Muscle of arm (tissue), 12 donors: ENCODE results near the gene VPS26B. TPM values are rescaled to one million over a fixed set of nuclear protein-coding genes. Genes with fewer than 3 reads are reported as not detected.
"Not testable (repeated sequence)": the region's sequence is repeated elsewhere in the genome, so short reads cannot be mapped to it uniquely, and the experiment has no call there.

Experiments used
- DNase-seq: peaks from one replicate; pipeline ENCODE4 v3.0.0-alpha.2; 2013
- polyA plus RNA-seq, 12 donors: library from polyadenylated mRNA; unstranded; fragments of 120-200 nt; gene quantifications; one replicate each; pipeline ENCODE4 v1.2.1, GENCODE V29; 2013; ENCODE audit not compliant: insufficient read length in 12 of 12

The VPS26B gene
- polyA plus RNA-seq, 12 donors, result 27.2 to 44.1 (median 31.9) TPM; not detected in 1

DNA sequence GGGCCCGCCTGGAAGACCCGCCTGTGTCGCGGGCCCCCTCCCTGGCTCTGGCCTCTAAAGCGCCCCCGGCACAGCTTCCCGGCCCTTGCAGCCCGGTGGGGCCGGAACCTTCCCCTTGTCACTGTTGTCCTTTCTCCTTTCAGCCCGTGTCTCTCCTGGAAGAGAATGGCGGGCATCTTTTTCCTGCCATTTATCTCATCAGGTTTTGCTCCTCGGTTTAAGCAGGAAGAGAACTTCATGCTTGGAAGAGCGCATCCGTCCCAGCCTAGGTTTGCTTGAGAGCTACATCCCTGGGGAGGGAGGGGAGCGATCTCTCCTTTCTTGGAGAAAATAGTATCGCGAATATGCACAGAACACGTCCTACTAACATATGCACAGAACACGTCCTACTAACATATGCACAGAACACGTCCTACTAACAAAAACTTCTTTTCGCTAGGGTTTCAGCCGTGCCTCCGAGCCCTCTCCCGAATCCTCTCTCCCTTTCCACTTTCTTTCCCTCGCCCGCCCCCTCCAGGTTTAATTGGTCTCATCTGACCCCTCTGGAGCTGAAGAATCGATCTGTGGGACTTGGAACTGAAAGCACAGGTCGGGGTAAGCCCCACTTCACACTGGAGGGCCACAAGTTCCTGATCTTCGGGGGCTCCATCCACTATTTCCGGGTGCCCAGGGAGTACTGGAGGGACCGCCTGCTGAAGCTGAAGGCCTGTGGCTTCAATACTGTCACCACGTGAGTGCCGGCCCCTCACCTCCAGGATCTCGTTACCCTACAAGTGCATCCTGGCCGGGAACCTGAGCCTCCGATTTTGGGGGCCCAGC, 52.9 kb downstream of the VPS26B start:
- DNase-seq, result no peak

GRCh38 chr11:134278356-134278755, 53.9 kb downstream of the VPS26B start:
- no peak for DNase-seq

DNA sequence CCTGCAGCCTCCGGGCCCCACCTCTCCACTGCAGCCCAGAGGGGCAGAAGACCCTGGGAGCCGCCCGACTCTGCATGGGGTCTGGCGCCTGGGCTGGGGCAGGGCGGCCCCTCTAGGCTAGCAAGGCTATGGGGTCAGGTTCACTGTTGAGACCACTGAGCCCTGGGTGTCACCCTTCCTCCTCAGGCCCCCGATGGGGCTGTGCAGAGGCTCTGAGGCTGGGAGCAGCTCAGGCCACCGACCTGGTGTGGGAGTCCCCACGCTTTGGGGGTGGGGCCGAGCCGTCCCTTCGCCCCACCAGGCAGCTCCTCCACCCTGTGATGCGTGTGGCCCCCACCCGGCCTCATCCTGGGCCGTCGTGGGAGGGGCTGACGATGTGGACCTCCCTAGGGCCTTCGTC, 57.2 kb downstream of the VPS26B start:
- not testable (repeated sequence) for DNase-seq

DNA sequence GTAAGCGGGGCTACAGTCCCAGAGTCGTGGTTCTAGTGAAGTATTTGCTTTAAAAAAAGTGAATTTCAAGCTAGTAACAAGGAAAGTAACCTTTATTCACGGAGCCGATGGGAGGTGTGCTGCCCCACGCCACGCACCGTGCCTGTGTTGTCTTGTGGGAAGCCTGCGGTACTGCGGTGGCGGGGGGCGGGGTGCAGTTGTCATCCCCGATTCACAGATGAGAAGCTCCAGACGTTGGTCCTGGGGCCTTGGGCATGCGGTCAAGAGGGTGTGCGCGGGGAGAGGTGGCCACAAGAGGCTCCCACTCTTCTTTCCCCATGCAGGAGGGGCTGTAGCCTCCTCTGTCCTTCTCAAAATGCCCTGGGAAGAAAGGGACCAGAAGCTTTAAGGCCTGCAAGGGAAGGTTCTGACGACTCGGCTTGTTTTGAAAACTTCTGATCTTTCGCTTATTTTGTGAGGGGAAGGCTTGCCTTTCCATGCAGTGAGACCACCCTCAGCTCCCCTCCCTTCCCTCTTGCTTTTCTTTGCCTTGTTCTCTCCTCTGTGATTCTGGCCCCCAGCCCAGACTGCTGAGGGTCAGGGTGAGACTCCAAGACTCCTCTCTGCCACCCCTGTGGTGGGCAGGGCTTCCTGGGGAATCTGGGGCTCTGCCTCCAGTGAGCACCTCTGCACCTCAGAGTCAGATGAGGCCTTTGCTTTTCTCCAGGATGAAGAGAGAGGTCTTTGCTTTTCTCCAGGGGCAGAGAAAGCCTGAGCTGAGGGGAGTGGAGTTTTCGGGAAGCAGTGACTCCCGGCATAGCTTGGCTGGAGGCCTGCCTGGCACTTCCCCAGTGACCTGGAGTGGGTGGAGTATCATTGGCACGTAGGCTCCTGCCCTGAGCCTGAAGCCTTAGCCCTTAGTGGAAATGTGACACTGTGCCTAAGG, 57.9 kb downstream of the VPS26B start:
- DNase-seq, result no peak

DNA sequence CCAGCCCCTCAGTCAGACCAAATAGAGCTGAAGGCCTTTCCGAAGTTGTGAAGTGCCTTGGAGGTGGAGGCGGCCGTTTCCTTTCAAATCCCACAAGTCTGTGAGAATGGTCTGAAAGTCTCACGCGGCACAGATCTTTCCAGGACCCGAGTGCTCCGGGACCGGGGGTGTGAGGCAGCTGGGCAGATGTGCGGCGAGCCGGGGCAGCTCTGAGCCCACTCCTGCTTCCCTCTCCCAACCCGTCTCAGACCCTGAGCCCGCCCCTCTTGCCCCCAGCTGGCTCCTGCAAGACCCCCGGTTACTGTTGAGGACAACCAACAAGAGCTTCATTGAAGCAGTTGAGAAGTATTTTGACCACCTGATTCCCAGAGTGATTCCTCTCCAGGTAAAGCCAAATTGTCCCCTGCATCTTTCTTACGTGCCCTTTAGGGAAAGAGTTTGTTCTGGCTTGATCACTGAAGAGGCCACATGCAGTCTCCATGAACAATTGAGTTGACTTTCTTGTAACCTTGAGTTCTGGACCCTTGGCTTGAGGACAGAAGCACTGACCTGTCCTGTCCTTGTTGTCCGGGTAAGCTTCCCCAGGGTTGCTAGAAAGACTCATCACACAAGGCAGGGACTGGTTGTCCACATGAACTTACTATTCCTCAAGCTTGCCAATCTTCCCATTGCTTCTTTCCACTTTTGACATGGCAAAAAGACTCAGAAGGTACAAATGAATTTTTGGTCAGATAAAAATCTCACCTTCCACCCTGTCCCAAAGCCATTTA, 59.2 kb downstream of the VPS26B start:
- DNase-seq, result no peak

DNA sequence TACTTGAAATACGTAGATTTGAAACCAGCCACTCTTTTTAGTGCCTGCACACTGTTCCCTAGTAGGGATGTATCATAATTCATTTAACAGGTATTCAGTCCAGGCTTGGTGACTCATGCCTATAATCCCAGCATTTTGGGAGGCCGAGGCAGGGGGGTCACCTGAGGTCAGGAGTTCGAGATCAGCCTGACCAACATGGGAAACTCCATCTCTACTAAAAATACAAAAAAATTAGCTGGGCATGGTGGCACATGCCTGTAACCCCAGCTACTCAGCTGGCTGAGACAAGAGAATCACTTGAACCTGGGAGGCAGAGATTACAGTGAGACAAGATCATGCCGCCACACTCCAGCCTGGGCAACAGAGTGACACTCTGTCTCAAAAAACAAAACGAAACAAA, 59.9 kb downstream of the VPS26B start:
- not testable (repeated sequence) for DNase-seq

GRCh38 chr11:134287561-134287960, 63.1 kb downstream of the VPS26B start:
- DNase-seq, result no peak

DNA sequence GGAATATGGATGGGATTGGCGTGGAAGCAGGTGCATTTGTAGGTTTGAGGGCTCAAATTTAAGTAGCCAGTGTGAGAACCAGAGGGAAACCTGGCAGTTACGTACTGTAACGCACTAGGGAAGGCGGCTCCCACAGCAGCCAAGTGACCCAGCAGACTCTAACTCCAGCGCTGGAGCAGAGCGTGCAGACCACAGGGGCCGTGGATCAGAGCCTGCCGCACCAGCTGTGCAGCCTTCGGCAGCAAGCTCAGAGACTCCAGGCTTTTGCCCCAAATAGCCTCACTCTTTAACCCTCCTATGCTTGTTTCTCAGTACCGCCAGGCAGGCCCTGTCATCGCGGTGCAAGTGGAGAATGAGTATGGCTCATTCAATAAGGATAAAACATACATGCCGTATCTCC, 64.0 kb downstream of the VPS26B start:
- no peak for DNase-seq

DNA sequence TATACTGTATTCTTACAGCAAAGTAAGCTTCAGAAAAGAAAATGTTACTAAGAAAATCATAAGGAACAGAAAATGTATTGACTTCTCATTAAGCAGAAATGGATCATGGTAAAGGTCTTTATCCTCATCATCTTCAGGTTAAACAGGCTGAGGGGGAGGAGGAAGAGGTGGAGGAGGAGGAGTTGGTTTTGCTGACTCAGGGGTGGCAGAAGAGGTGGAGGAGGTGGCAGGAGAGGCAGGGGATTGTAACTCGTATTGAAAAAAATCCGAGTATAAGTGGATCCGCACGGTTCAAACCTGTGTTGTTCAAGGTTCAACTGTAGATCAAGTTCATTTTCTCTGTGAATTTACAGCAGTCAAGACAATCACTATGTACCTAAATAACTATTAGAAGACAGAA, 64.7 kb downstream of the VPS26B start:
- DNase-seq, result no peak

DNA sequence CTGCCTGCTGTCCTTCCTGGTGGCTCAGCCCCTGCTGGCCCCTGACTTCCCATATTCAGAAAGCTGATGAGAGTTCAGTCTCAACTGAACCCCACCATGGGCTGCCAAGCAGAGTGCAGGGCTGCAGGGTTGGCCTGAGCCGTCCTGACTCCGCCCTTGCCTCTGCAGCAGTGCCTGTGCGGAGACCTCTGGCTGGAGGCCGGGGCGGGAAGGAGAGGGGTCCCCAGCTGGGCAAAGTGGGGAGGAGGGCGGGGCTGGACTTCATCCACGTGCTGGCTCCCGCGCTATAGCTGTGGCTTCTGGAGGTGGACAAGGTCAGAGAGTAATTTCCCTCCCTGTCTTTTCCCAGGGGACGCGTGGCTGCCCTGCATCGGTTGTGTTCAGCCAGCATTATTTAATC, 65.3 kb downstream of the VPS26B start:
- no peak for DNase-seq

GRCh38 chr11:134290646-134291045, 66.2 kb downstream of the VPS26B start:
- DNase-seq, result no peak

GRCh38 chr11:134291196-134291595, 66.7 kb downstream of the VPS26B start:
- no peak for DNase-seq

DNA sequence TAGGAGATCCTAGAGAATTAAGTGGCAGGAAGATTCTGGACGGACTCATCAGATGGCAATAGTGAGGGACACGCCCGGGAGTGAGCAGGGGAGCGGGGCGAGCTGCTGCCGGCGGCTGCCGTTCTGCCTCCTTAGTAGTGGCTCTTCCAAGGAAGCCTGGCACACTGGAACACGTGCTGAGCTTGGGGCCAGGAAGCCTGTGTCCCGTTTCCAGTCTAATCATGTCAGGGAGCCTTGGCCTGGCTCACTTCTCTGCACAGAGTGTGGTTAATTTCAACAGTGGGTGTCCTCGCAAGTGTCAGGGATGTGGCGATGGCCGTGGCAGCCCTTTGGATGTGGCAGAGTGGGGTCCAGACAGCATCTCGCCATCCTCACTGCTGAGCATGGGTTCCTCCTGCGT, 68.2 kb downstream of the VPS26B start:
- no peak for DNase-seq

DNA sequence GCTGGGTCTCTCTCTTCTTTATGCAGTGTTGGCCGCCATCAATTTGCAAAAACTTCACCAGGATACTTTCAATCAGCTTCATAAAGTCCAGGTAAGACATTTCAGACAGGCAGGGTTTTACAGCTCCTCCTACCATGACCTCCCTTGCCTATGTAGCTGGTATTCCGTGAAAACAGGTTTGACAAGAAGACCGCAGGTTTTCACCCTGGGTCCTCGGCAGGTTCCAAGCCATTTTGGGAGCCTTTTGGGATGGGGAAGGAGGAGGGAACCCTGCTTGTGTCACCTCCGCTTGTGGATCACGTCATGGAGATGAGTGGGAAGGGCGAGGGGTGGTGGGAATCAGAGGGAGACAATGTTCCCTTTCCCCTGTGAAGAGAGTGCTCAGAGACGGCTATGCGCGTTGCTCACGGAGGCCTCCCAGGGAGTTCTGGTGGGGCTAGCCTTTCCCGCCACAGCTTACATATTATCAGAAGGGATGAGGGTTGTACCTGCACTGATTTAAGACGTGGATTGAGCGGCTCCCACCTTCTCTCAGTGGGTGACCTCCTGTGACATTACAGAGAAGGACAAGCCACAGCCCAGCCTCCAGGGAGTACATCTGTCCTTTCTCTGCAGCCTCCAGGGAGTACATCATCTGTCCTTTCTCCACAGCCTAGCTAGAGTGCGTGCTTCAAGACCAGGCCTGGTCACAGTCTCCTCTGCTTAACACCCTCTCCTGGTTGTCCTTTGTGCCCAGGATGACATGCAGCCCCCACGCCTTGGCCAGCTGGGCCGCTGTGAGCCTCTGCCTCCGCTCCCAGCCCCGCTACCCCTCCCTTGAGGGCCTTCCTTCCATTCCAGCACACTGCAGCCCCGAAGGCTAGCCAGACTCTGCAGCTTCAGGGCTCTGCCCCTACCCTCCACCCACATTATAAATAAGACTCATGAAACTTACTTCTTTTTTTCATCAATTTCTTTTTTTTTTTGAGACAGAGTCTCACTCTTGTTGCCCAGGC, 68.9 kb downstream of the VPS26B start:
- DNase-seq, result no peak

- no peak for DNase-seq
Observed at GRCh38 chr11:134294664-134295063, 70.2 kb downstream of the VPS26B start.

Other genes with a start within 250 kb of the VPS26B start
- 100 to 1,000 TPM in 10 of 12 donors, 10 to 100 TPM in 2; 86.8 to 171 (median 126) TPM for gene JAM3, start 155.6 kb upstream of the VPS26B start, polyA plus RNA-seq
- gene NCAPD3, start 704 bp upstream of the VPS26B start, polyA plus RNA-seq, result 10 to 100 TPM in 11 of 12 donors, not detected in 1; 10.3 to 25.8 (median 18.5) TPM
- 10 to 100 TPM in 11 of 12 donors, not detected in 1; 27.9 to 45.0 (median 34.3) TPM for gene THYN1, start 28.7 kb downstream of the VPS26B start, polyA plus RNA-seq
- 10 to 100 TPM in 11 of 12 donors, not detected in 1; 18.3 to 28.3 (median 20.8) TPM for gene ACAD8, start 28.9 kb downstream of the VPS26B start, polyA plus RNA-seq
- gene GLB1L3, start 51.7 kb downstream of the VPS26B start, polyA plus RNA-seq, result under 1 TPM in 5 of 12 donors, not detected in 7; 0.05 to 0.25 (median 0.07) TPM
- gene GLB1L2, start 107.3 kb downstream of the VPS26B start, polyA plus RNA-seq, result 1 to 10 TPM in 2 of 12 donors, under 1 TPM in 8, not detected in 2; 0.45 to 1.4 (median 0.70) TPM
- gene B3GAT1, start 187.6 kb downstream of the VPS26B start, polyA plus RNA-seq, result under 1 TPM in 10 of 12 donors, not detected in 2; 0.11 to 0.80 (median 0.33) TPM